Uterus (tissue), 4 donors: ENCODE results near the gene PEA15. TPM values are rescaled to one million over a fixed set of nuclear protein-coding genes. Genes with fewer than 3 reads are reported as not detected.

ENCODE experiments used
- DNase-seq, 2 donors: peaks; one replicate each; pipeline ENCODE4 v3.0.0-alpha.2; 2019 to 2020
- H3K27ac ChIP-seq, 2 donors: fragments of 200-600 bp; sonication (generic); 1 replicate in 1 of 2; 2 replicates in 1 of 2; pipeline ENCODE4 v1.5.1; 2016 to 2018
- H3K27me3 ChIP-seq, 2 donors: fragments of 200-600 bp; sonication (generic); one replicate each; pipeline ENCODE4 v1.5.1; 2018 to 2019; ENCODE audit warnings: control low read depth in 1 of 2
- H3K36me3 ChIP-seq, 2 donors: fragments of 200-600 bp; sonication (generic); one replicate each; pipeline ENCODE4 v1.5.1; 2019; ENCODE audit warnings: control low read depth in 1 of 2
- H3K4me1 ChIP-seq, 2 donors: fragments of 200-600 bp; sonication (generic); one replicate each; pipeline ENCODE4 v1.5.1; 2018 to 2019; ENCODE audit warnings: control low read depth in 1 of 2
- H3K4me3 ChIP-seq, 2 donors: fragments of 200-600 bp; sonication (generic); 1 replicate in 1 of 2; 2 replicates in 1 of 2; pipeline ENCODE4 v1.5.1; 2018 to 2019; ENCODE audit warnings: mild to moderate bottlenecking in 1 of 2
- H3K9me3 ChIP-seq, 2 donors: fragments of 200-600 bp; sonication (generic); one replicate each; pipeline ENCODE4 v1.5.1; 2019; ENCODE audit warnings: control low read depth in 1 of 2
- CTCF ChIP-seq, 4 experiments: fragments of 200-600 bp in 2 of 4; fragments of 450-650 bp in 2 of 4; sonication (generic) in 2 of 4; IDR thresholded peaks; one replicate each; pipeline ENCODE4 v1.5.1; 2016 to 2019; ENCODE audit warnings: antibody characterized with exemption in 4 of 4, mild to moderate bottlenecking in 2 of 4, moderate library complexity in 1 of 4
- POLR2A ChIP-seq, 2 donors: fragments of 450-650 bp; IDR thresholded peaks; one replicate each; pipeline ENCODE4 v1.6.1; 2016; ENCODE audit warnings: antibody characterized with exemption in 2 of 2, mild to moderate bottlenecking in 1 of 2, moderate library complexity in 1 of 2
- intact Hi-C: fragments of 100-400 bp; cut with DNase I; formaldehyde crosslinking; loops from one replicate; pipeline ENCODE4 v1.15.1; 2023; ENCODE audit warnings: low total_unique reads
- total RNA-seq, 4 donors: library from RNA; depleted of rRNA in 3 of 4; stranded (reverse); fragments of >200 nt in 3 of 4; gene quantifications; one replicate each; pipeline versions ENCODE4 v1.1.0 to v1.2.4, GENCODE V29; 2014 to 2023
- donor health status: DM: yes; HTN: yes; CAD: no.

The PEA15 gene
- total RNA-seq, 4 donors from 2014 or later: 52.1 to 147 (median 81.7) TPM

GRCh38 chr1:160178731-160179130, 26.5 kb upstream of the PEA15 start:
- intact Hi-C loops: no loop called here
- no peaks in the 10 kb centered on the region for H3K9me3 ChIP-seq
- no peak for DNase-seq
- H3K4me3 ChIP-seq: no peak overlapping the region
- H3K27me3 ChIP-seq: no peaks in the 10 kb centered on the region
- no peaks in the 10 kb centered on the region for H3K36me3 ChIP-seq
- no peak overlapping the region for H3K27ac ChIP-seq
- TF ChIP-seq POLR2A (IDR thresholded peaks at IDR 0.05): no peak
- TF ChIP-seq CTCF (IDR thresholded peaks at IDR 0.05): no peak
- no peaks in the 10 kb centered on the region for H3K4me1 ChIP-seq

- Histone ChIP-seq H3K9me3 (no peaks in the 10 kb centered on the region), H3K27me3 (no peaks in the 10 kb centered on the region), H3K4me1 (no peaks in the 10 kb centered on the region), H3K27ac (no peak overlapping the region), H3K36me3 (no peaks in the 10 kb centered on the region), H3K4me3 (no peak overlapping the region)
- TF ChIP-seq CTCF (IDR thresholded peaks at IDR 0.05): no peak
- TF ChIP-seq POLR2A (IDR thresholded peaks at IDR 0.05): no peak
- DNase-seq: no peak
- intact Hi-C loops: no loop called here
Measured at GRCh38 chr1:160179336-160179735, 25.8 kb upstream of the PEA15 start.

GRCh38 chr1:160186246-160186645, 18.9 kb upstream of the PEA15 start:
- Histone ChIP-seq H3K36me3 (no peaks in the 10 kb centered on the region), H3K27me3 (no peaks in the 10 kb centered on the region), H3K4me1 (no peaks in the 10 kb centered on the region), H3K4me3 (no peak overlapping the region), H3K27ac (no peak overlapping the region), H3K9me3 (no peaks in the 10 kb centered on the region)
- no peak for TF ChIP-seq POLR2A (IDR thresholded peaks at IDR 0.05)
- no peak for TF ChIP-seq CTCF (IDR thresholded peaks at IDR 0.05)
- DNase-seq: no peak
- intact Hi-C loops: no loop called here

GRCh38 chr1:160186729-160187128, 18.5 kb upstream of the PEA15 start:
- H3K4me3 ChIP-seq: no peak overlapping the region
- no peaks in the 10 kb centered on the region for H3K36me3 ChIP-seq
- no peak overlapping the region for H3K27ac ChIP-seq
- no peaks in the 10 kb centered on the region for H3K27me3 ChIP-seq
- H3K4me1 ChIP-seq: no peaks in the 10 kb centered on the region
- H3K9me3 ChIP-seq: no peaks in the 10 kb centered on the region
- no peak for DNase-seq
- intact Hi-C loops: no loop called here
- TF ChIP-seq CTCF (IDR thresholded peaks at IDR 0.05): no peak
- no peak for TF ChIP-seq POLR2A (IDR thresholded peaks at IDR 0.05)

- DNase-seq: no peak
- no peaks in the 10 kb centered on the region for H3K4me1 ChIP-seq
- intact Hi-C loops: no loop called here
Measured at GRCh38 chr1:160187407-160187806, 17.8 kb upstream of the PEA15 start.

More at GRCh38 chr1:160187407-160187806, 17.8 kb upstream of the PEA15 start:
- no peaks in the 10 kb centered on the region for H3K9me3 ChIP-seq
- H3K27me3 ChIP-seq: no peaks in the 10 kb centered on the region
- no peaks in the 10 kb centered on the region for H3K36me3 ChIP-seq
- H3K4me3 ChIP-seq: no peak overlapping the region
- TF ChIP-seq CTCF (IDR thresholded peaks at IDR 0.05) (no peak), POLR2A (IDR thresholded peaks at IDR 0.05) (no peak)
- H3K27ac ChIP-seq: no peak overlapping the region
